ENCODE data around the gene ADM2.

The ADM2 gene

DNA sequence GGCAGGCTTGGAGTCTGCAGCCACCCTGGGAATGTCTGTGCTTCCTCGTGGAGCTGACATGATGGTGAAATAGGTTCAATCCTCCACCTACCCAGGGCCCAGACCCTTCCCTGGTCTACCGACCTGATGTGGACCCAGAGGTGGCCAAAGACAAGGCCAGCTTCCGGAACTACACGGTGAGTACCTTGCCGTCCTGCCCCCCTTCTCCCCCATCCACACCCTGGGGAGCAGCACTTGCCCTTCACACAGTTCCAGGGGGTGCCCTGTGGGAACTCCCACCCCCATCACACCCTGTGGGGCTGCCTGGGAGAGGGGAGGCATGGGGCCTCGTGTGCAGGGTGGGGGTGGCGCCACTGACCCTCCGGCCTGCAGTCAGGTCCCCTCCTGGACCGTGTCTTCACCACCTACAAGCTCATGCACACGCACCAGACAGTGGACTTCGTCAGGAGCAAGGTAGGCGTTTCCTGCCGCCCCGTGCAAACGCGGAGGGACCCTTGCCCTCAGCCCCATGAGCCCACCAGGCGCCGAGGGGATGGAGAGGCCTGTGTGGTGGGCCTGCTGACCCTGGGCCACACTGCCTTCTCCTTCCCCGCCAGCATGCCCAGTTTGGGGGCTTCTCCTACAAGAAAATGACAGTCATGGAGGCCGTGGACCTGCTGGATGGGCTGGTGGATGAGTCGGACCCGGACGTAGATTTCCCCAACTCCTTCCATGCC, 6.1 kb downstream of the ADM2 start:
- DNase-seq = no peak

DNA sequence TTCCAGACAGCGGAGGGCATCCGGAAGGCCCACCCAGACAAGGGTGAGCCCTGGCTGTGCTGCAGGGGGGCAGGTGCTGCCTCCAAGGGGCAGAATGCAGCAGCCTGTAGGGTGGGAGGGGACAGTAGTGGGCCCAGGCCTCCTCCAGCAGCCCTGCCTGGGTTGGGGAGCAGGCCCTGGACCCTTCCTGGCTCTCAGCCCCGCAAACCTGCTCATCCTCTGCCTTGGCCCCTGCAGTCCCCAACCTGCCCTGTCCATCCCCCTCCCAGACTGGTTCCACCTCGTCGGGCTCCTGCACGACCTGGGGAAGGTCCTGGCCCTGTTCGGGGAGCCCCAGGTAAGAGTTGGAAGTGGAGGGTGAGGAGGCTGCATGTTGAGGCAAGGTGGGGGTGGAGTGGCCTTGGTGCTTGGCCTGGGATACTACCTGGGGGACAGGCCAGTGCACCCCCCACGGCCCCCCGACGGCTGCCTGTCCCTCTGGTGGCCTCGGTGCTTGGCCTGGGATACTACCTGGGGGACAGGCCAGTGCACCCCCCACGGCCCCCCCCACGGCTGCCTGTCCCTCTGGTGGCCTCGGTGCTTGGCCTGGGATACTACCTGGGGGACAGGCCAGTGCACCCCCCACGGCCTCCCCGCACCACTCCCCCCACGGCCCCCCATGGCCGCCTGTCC, 6.8 kb downstream of the ADM2 start:
- DNase-seq = no peak

DNA sequence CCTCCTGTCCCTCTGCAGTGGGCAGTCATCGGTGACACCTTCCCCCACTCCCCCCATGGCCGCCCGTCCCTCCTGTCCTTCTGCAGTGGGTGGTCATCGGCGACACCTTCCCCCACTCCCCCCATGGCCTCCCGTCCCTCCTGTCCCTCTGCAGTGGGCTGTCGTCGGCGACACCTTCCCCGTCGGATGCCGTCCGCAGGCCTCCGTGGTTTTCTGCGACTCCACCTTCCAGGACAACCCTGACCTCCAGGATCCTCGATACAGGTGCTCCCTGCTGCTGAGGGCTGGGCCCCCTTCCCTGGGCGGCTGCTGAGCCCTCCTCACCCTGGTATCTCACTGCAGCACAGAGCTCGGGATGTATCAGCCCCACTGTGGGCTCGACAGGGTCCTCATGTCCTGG, 7.5 kb downstream of the ADM2 start:
- DNase-seq = no peak

DNA sequence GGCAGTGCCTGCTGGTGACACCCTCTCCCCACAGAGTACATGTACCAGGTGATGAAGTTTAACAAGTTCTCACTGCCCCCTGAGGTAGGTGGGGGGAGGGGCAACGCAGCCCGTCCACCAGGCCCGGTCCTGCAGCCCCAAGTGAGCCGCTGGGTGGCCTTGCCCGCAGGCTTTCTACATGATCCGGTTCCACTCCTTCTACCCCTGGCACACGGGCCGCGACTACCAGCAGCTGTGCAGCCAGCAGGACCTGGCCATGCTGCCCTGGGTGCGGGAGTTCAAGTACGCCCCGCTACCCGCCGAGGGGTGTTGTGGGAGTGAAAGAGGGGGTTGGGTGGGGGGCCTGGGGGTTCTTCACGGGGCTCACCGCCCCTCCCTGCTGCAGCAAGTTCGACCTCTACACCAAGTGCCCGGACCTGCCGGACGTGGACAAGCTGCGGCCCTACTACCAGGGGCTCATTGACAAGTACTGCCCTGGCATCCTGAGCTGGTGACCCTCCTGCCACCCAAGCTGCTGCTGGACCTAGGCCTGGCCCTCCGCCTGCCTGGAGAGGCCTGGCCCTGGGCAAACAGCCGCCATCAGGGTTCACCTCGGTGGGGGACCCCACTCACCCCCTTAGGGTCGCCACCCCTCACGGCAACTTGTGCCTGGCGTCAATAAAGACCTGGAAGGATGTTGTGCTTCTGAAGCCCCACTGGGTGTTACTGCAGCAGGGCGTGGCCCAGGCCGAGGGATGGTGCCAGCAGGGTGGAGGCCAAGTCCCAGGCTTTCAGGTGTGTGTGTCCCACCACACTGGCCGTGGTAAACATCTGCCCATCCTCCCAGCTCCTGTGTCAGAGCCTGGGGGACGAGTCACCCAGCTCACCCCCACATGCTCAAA, 8.3 kb downstream of the ADM2 start:
- DNase-seq = no peak

DNA sequence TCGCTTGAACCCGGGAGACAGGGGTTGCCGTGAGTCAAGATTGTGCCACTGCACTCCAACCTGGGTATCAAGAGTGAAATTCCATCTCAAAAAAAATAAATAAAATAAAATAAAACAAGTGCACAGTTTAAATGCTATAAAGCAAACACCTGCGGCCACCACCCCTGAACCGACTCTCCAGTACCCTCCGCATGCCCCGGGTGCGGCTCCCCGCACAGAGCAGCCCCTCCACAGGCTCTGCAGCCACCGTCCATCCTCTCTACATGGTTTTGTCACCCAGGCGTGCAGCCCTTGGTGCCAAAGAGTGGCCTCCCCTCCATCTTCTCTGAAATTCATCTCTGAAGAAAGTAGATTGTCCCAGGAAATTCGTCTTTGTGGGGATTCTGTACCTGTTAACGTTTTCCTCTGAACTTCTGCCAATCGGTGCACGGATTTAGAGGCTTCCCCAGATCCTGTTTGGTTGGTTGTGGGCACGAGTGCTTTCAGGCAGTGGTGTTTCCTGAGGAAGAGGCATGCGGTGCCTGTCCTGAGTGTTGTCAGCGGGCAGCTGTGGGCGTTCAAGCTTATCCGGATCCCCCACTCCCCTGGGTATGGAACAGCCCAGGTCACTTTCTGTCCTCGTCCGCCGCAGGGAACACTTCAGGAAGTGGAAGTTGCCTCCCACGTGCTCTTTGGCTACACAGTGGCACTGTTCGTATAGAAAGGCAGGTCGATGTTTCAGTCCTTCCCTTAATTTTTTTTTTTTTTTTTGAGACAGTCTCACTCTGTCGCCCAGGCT, 9.4 kb downstream of the ADM2 start:
- DNase-seq = no peak

DNA sequence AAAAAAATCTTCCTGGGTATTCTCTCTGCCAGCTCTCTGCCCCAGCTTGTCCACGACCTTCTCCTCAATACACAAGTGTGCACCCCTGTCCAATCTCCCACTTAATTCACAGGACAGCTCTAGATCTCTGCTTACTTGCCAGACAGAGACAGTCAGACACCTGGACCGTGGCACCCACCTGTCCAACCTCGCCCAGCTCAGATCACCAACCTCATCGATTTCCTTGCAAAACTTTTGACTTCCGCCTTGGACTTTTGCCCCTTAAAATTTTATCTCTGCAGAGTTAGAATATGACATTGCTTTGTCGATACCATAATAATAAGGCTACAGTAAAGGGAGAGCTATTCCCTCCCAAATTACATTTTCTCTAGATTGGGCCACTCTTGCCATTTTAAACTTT, 15.8 kb downstream of the ADM2 start:
- DNase-seq = no peak

DNA sequence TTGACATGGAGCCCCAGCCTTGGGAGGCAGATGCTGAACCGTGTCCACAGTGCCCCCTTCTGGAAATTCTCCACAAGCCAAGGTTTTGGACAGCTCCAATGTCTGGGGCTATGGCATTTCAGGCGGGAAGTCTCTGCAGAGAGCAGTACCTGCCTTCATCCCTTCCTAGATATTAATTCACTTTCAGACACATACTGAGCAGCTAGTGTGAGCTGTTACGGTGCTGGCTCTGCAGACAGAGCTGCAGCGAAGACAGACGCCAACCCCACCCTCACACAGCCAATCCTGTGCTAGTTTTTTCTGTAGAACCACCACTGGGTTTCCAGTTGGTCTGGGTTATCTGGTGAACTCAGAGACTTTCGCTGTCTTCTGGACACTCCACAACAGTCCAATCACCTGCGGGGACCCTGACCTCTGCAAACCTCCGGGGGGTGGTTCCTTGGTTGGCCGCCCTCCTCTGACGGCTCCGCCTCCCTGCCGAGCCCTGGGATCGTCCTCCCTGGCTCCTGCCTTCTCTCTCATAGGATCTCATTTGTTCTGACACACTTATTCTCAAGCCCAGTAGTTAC, 17.1 kb downstream of the ADM2 start:
- DNase-seq = peak in 1 of 2 experiments; percentile 21

DNA sequence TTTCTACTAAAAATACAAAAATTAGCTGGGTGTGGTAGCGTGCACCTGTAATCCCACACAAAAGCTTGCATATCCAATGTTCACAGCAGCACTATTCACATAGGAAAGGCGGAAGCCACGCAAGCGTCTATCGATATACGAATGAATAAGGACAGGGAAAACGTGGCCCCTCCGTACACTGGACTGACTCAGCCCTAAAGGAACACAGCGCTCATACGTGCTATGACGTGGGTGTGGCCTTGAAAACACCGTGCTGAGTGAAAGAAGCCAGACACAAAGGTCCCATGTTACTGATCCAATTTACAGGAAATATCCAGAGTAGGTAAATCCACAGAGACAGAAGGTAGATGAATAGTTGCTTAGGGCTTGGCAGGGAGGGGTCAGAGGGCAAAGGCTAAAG, 19.1 kb downstream of the ADM2 start:
- DNase-seq = no peak

DNA sequence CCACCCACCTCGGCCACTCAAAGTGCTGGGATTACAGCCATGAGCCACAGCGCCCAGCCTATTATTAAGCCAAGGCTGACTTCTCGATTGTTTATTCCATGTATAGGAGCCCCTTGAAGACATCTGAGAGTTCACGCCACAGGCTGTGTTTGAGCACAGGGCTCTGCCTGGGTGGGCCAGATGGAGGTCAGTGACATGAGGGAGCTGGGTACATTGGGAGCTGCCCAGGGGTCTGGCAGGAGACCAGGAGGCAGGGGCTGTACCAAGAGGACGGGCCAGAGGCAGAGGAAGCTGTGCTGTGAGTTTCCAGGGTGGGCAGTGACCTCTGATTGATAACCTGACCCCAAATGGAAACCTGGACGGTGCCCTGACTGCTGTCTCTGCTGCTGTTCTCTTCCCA, 20.8 kb downstream of the ADM2 start:
- DNase-seq = no peak

DNA sequence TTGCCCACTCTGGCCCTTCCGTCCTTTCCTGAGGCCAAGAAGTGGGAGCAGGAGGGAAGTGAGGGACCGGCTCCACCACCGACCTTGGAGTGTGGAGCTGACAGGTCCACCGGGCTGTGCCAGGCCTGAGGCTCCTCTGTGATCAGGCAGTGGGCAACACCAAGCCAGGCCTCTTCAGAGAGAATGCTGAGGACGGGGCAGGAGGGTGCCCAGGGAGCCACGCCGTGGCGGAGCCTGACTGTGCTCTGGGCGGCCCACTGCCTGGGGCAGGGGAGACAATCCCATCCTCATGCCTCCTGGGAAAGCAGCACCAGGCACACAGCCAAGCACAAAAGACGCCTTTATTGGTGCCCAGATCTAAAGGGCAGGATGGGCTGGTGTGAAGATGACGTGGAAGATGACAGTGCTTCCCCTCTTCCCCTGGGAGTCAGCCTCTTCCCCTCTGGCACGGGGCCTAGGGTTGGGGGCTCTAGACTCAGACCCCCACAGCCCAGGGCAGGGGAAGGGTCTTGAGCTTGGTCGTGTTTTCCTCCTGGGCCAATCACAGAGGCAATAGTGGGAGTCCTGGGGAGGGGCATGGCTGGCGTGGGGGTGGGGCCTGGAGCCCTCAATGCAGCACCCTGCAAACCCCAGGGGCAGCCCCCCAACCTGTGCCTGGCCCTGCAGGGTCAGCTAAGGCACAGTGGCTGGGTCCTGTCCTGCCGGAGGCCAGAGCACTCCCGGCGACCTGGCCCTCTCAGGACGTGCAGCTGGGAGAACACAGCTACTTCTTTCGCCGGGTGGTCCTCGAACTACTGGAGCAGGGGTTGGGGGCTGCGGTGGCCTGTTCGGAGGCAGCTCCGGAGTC, 21.5 kb downstream of the ADM2 start:
- DNase-seq = no peak

DNA sequence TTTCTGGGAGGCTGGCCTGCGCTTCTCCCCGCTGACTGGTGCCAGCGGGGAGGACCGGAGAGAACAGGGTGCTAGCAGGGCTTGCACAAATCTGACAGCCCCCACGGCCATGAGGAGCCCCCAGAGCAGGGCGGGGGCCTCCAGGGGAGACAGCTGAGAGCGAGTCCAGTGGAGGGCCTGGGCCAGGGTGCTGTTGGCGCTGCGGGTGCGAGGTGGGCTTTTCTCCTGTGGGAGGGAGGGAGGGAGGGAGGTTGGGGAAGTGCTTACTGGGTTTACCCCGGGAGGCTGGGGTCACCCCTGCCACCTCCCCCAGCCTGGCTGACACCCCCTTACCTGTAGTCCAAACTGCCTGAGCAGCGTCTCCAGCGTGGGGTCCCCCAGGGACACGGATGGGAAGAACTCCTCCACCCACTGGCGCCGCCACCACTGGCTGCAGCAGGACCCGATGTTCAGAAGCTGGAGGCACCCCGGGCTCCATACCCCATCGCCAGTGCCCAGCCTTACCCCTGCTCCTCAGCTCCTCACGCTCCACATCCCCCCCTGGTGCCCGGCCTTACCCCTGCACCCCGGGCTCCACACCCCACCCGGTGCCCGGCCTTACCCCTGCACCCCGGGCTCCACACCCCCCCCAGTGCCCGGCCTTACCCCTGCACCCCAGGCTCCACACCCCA, 22.3 kb downstream of the ADM2 start:
- peak in 1 of 2 experiments; percentile 5 for DNase-seq

DNA sequence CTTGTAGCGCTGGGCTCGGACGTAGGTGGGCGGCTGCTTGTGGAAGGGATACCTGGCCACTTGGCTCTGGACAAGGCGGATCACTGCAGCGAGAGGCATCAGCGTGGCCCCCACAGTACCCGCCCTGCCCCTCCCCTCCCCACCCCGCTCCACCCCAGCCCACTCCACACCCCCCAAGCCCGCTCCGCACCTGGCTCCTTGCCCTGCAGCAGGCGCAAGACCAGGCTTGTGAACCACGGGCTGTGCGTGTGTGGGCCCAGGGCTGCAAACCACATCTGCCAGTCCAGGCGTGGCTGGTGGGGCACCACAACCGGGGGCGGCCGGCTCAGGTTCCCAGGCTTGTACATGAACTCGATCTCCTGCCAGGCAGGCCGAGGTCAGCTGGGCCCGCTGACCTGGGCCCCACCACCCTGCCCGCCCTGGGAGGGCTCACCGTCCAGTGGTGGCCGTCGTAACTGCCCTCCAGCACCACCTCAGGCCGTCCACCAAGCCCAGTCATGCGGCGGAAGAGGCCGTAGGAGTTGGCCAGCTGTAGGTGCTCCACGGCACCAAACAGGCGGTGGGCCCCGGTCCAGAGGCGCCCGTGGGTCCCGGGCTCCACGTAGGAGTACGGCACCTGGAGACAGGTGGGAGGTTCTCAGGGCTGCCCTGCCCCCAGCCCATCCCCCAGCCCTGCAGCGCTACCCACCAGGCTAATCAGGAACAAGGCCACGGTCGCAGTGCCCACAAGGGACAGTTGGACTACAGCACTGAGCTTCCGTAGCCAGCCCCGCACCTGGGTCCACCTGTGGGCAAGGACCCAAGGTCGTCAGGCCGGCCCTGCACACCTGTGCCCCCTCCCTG, 23.2 kb downstream of the ADM2 start:
- no peak for DNase-seq

DNA sequence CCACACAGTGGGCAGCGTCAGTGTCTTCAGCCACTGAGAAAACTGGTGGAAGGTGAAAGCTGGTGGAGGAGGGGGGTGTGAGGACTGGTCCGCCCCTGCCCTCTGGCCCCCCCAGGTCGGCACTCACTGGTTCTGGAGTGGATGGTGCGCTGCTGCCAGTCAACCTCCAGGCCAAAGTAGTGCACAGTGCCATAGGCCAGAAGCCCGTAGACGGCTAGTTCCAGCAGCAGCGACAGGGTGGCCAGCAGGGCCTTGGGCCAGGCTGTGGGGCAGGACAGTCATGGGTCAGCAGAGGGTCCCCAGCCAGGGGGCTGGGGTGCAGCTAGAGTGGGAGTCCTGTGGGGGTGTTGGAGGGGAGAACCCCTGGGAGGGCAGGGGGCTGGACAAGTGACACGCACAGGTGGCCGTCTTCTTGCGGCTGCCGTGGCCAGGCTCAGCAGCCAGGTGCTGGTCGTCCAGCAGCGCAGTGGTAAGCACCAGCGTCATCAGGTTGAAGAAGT, 24.0 kb downstream of the ADM2 start:
- DNase-seq = no peak

DNA sequence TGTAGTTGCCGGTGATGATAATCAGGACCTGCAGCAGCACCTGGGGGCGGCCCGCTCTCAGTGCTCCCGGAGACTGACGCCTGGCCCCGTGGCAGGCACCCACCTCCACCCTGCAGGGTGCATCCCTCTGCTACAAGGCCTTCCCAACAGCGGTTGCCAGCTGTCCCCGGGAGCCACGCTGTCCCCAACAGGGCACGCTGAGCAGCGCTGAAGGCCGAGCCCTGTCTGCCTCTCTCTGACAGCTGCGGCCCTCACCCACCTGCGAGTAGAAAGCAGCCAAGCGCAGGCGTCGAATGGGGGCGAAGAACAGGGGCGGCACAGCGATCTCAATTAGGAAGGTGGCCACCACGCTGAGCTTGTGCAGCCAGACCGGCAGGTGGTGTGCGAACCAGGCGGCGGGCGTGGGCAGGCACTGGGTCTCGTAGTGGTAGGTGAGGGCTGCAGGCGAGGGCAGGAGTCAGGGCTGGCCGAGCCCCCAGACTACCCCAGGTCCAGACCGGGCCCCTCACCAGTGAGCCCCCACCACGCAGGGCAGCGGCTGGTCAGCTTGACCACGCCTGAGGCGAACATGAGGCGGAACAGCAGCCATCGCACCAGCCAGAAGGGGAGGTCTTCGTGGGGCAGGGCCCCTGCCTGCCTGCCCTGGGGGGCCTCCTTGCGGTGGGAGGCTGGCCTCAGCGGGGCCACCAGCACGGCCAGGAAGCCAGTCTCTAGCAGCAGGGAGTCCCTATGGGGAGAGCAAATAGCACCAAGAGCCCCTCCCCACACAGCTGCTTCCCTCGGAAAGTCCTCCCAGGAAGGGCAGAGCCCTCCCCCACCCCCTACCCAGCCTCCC, 24.6 kb downstream of the ADM2 start:
- DNase-seq = no peak

DNA sequence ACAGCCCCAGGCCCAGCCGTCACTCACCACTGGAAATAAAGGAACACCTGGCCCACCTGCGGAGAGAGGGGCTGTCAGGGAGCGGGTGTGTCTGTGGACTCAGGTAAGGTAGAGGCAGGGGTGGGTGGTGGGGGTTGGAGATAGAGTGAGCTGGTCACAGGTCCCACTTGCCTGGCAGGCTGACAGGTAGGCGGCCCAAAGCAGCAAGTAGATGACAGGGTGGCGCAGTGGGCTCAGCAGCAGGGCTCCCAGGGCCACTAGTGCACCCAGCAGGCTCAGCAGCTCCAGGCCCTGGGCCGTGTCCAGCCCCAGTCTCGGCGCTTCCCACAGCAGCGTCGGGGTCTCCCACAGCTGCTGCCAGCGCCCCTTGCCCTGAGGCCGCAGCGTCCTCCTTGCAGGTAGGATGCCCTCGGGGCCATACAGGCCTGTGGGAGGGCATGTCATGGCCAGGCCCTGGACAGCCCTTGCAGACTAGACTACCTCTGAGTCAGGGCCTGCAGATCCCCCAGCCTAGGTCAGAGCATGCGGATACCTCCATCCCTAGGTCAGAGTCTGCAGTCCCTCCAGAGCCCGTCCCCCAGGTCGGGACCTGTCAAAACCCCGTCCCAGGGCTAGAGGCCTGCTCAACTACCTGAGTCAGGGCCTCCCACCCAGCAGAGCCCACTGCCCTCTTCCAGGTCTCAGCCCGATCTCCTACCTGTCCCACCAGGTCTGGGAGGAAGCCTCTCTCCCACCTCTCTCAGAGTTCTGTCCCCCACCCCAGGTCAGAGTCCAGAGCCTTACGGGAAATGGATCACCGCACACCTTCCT, 25.5 kb downstream of the ADM2 start:
- DNase-seq = no peak

DNA sequence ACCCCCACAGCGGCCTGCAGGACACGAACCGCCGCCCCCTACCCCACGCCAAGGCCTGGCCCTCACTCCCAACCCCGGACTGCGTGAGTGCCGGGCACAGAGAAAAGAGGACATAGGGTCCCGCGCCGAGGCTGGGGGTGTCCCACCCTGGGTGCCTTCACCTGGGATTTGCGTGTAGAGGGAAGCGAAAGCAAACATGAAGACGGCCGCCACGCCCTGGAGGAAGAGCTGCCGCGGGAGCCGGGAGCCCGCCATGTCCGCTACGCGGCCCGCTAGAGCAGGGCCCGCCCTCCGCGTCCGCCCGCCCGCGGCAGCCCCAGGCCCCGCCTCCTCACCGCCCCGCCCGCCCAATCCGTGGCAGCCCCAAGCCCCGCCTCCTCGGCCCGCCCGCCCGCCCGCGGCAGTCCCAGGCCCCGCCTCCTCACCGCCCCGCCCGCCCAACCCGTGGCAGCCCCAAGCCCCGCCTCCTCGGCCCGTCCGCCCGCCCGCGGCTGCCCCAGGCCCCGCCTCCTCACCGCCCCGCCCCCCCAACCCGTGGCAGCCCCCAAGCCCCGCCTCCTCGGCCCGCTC, 26.2 kb downstream of the ADM2 start, which contains the start of gene LMF2:
Gene LMF2, minus strand, starts transcription at position 282 of the 570 bp plus-strand sequence. Its CDS starts 27 bp downstream, at position 255.
- peak in 1 of 2 experiments; percentile 83 for DNase-seq
